NB4 (cell line): ENCODE measurements around the gene FPR2.
A peak's percentile ranks its signal among the peaks of the same experiment; 100 is the strongest.

ENCODE experiments used
- DNase-seq: peaks from one replicate; pipeline ENCODE4 v3.0.0; 2010; ENCODE audit warnings: low read depth
- H3K4me3 ChIP-seq: one replicate; pipeline ENCODE4 v1.5.1; 2011; ENCODE audit warnings: mild to moderate bottlenecking, low read depth, low read length, moderate library complexity
- MAX ChIP-seq: IDR thresholded peaks from 2 replicates; pipeline ENCODE4 v1.6.1; 2011; ENCODE audit warnings: low read depth, low read length
- MYC ChIP-seq: IDR thresholded peaks from 2 replicates; pipeline ENCODE4 v1.6.1; 2011; ENCODE audit warnings: low read depth, low read length
- POLR2A ChIP-seq: IDR thresholded peaks from 2 replicates; pipeline ENCODE4 v1.6.1; 2011; ENCODE audit warnings: mild to moderate bottlenecking; ENCODE audit not compliant: insufficient read length; ENCODE audit errors: extremely low read depth
- TF ChIP-seq, protein P1 (sequence below): IDR thresholded peaks from one replicate; pipeline ENCODE4 v1.5.1; 2012; ENCODE audit warnings: low read depth, low read length

Gene FPR2

GRCh38 chr19:51780270-51780669 lies 19.3 kb downstream of the FPR2 start:
- TF ChIP-seq MYC (no peak), MAX (no peak), POLR2A (no peak)
- TF ChIP-seq, protein P1, sequence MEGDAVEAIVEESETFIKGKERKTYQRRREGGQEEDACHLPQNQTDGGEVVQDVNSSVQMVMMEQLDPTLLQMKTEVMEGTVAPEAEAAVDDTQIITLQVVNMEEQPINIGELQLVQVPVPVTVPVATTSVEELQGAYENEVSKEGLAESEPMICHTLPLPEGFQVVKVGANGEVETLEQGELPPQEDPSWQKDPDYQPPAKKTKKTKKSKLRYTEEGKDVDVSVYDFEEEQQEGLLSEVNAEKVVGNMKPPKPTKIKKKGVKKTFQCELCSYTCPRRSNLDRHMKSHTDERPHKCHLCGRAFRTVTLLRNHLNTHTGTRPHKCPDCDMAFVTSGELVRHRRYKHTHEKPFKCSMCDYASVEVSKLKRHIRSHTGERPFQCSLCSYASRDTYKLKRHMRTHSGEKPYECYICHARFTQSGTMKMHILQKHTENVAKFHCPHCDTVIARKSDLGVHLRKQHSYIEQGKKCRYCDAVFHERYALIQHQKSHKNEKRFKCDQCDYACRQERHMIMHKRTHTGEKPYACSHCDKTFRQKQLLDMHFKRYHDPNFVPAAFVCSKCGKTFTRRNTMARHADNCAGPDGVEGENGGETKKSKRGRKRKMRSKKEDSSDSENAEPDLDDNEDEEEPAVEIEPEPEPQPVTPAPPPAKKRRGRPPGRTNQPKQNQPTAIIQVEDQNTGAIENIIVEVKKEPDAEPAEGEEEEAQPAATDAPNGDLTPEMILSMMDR: no peak
- no peak for DNase-seq

GRCh38 chr19:51781999-51782398 lies 21.0 kb downstream of the FPR2 start:
- no peak for DNase-seq
- no peak for TF ChIP-seq MAX
- TF ChIP-seq, protein P1: no peak
- no peak for TF ChIP-seq MYC
- no peak for TF ChIP-seq POLR2A

More at GRCh38 chr19:51780270-51780669, 19.3 kb downstream of the FPR2 start:
- no peak overlapping the region for H3K4me3 ChIP-seq

DNA sequence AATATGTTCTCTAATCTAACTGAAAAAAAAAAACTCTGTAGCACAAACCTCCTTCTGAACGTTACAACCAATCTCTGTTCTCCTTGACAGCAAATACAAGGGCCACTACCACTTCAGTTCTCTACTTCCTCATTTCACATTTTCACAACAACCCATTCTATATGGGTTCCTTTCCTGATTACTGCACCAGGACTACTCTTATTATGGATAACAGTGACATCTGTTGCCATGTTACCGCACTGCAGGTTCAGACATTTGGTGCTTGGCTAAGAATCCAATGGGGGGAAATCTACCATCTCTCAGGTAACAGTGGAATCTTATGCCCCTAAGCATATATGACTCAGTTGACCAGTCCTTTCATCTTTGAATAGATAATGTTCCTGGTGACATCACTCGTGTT lies 22.4 kb downstream of the FPR2 start:
- peak; percentile 84 for DNase-seq
- no peak overlapping the region for H3K4me3 ChIP-seq
- TF ChIP-seq, protein P1: peak; percentile 55
- no peak for TF ChIP-seq MAX

More at GRCh38 chr19:51781999-51782398, 21.0 kb downstream of the FPR2 start:
- no peak overlapping the region for H3K4me3 ChIP-seq

- TF ChIP-seq MAX (no peak), POLR2A (no peak), MYC (no peak)
- TF ChIP-seq, protein P1: no peak
- H3K4me3 ChIP-seq: no peak overlapping the region
- no peak for DNase-seq
Measured at GRCh38 chr19:51784109-51784785, 23.3 kb downstream of the FPR2 start.

DNA sequence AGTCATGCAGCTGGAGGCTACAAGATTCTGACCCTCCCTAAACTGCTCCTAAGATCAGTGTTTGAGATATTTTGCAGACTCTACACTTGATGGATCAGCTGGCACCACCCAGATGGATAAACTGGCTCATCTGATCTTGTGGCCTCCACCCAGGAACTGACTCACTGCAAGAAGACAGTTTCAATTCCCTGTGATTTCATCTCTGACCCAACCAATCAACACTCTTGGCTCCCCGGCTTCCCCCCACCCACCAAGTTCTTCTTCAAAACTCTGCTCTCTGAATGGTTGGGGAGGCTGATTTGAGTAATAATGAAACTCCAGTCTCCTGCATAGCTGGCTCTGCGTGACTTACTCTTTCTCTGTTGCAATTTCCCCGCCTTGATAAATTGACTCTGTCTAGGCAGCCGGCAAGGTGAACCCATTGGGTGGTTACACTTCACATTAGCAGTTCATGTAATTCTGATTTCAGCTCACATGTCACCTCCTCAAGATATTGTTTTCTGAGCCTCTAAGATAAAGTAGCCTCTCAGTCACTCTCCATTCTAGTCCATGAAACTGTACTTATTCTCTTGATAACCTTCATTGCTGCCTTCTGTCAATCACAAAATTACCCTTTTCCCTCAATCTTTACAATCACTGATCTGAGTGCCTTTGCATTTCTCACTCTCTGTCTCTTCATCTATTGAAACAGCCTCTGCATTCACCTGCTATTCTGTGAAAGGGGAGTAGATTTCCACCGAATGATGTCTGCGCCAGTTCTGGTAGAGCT lies 24.1 kb downstream of the FPR2 start:
- TF ChIP-seq POLR2A (no peak), MAX (no peak), MYC (no peak)
- TF ChIP-seq, protein P1: no peak
- H3K4me3 ChIP-seq: no peak overlapping the region
- peak; percentile 94 for DNase-seq
